Activated T-helper 17 cell treated with anti-CD3 and anti-CD28 coated beads, Interleukin-2, amount 50 U/mL, for 72 hours (primary cell): ENCODE results near the gene LUC7L2. TPM values are rescaled to one million over a fixed set of nuclear protein-coding genes. Genes with fewer than 3 reads are reported as not detected.
"Not testable (repeated sequence)": the region's sequence is repeated elsewhere in the genome, so short reads cannot be mapped to it uniquely, and the experiment has no call there.

ENCODE experiments used
- ATAC-seq: fragments of 150-1000 bp; cut with Tn5 transposase; replicated peaks from 2 replicates; pipeline ENCODE4 v1.10.0; 2021; ENCODE audit warnings: mild to moderate bottlenecking, moderate library complexity
- H3K27ac Mint-ChIP-seq: one replicate; pipeline ENCODE4 v1.8.0; 2022; ENCODE audit warnings: mixed read lengths
- H3K27me3 Mint-ChIP-seq: one replicate; pipeline ENCODE4 v1.8.0; 2022; ENCODE audit warnings: mixed read lengths
- H3K36me3 Mint-ChIP-seq: one replicate; pipeline ENCODE4 v1.8.0; 2022; ENCODE audit warnings: low read depth, mild to moderate bottlenecking, mixed read lengths
- H3K4me1 Mint-ChIP-seq: one replicate; pipeline ENCODE4 v1.8.0; 2022; ENCODE audit warnings: mixed read lengths
- H3K4me3 Mint-ChIP-seq: one replicate; pipeline ENCODE4 v1.8.0; 2022; ENCODE audit warnings: mild to moderate bottlenecking, mixed read lengths
- H3K9me3 Mint-ChIP-seq: one replicate; pipeline ENCODE4 v1.8.0; 2022; ENCODE audit warnings: mixed read lengths
- total RNA-seq, 2 donors: library from RNA; stranded (reverse); gene quantifications; one replicate each; pipeline ENCODE4 v1.2.3, GENCODE V29; 2022

Gene LUC7L2
- total RNA-seq, 2 donors from 2014 or later = 115 to 130 TPM

- peak overlapping the region; percentile 100 for H3K27ac Mint-ChIP-seq
- peak overlapping the region; percentile 93 for H3K4me3 Mint-ChIP-seq
- H3K27me3 Mint-ChIP-seq = peaks cover 4% of the 10 kb centered on the region
- H3K9me3 Mint-ChIP-seq = peaks cover 9% of the 10 kb centered on the region
- peaks cover 25% of the 10 kb centered on the region for H3K36me3 Mint-ChIP-seq
- no peak for ATAC-seq
- H3K4me1 Mint-ChIP-seq = peaks cover 22% of the 10 kb centered on the region
These were observed 19.0 kb upstream of the LUC7L2 start for GRCh38 chr7:139340808-139341057.

DNA sequence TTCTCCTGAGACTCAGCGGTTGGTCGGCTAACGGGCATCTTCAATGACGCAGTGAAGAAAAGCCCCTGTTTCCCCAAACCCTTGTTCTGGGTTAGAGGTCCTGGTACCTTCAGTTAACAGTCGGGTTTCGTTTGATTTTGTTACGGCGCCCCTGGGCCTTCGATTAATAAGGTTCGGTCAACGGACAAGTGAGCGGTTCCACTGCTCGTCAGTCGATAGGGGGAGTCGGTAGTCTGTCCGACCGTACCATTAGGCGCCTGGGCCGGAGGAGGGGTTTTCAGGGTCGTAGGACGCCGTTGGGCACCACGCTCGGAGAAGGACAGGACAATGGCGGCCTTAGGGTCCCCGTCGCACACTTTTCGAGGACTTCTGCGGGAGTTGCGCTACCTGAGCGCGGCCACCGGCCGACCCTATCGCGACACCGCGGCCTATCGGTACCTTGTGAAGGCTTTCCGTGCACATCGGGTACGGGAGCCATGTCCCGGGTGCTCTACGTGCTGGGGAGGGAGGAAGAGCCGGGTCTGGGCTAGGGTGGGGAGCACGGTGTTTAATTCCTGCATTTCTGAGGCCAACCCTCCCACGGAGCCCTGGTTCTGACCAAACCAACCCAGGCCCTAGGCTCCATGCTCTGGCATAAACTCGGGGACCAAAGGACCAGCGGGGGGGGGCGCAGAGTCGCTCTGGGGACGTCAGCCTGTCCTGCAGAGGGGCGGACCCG is 18.5 kb upstream of the LUC7L2 start, which contains the start of gene FMC1:
TSS of gene FMC1 (plus strand) at position 280 of the 718 bp plus-strand sequence. CDS start at position 328, 48 bp downstream.
- H3K36me3 Mint-ChIP-seq = peaks cover 28% of the 10 kb centered on the region
- H3K4me3 Mint-ChIP-seq = peak within 1 kb of the TSS; percentile 93
- ATAC-seq = peak; percentile 70
- H3K27ac Mint-ChIP-seq = peak within 1 kb of the TSS; percentile 100
- H3K27me3 Mint-ChIP-seq = peaks cover 4% of the 10 kb centered on the region
- H3K9me3 Mint-ChIP-seq = peaks cover 9% of the 10 kb centered on the region
- peaks cover 22% of the 10 kb centered on the region for H3K4me1 Mint-ChIP-seq

DNA sequence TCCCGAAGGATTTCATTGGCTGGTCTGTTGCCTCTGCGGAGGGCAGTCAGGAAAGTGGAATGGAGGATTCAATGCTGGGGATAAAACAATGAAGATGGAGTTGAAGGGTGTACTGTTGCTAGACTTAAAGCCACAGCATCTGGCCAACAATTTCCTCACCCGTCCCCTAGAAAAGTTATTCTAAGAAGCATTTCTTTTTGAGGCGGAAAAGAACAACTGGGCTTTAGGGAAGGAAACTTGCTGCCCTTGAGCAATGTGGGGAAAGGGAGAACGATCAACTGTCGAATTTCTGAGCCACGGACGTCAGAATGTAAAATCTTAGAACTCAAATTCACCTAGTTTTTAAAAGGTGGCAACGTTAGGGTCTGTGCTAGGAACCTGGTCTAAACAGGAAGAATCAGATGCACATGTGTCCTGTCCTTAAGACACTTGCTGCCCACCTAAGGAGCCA is 17.9 kb upstream of the LUC7L2 start:
- Mint-ChIP-seq H3K27me3 (peaks cover 4% of the 10 kb centered on the region), H3K4me1 (peaks cover 22% of the 10 kb centered on the region), H3K4me3 (peak overlapping the region; percentile 93), H3K27ac (peak overlapping the region; percentile 100), H3K9me3 (peaks cover 9% of the 10 kb centered on the region), H3K36me3 (peaks cover 34% of the 10 kb centered on the region)
- ATAC-seq = no peak

DNA sequence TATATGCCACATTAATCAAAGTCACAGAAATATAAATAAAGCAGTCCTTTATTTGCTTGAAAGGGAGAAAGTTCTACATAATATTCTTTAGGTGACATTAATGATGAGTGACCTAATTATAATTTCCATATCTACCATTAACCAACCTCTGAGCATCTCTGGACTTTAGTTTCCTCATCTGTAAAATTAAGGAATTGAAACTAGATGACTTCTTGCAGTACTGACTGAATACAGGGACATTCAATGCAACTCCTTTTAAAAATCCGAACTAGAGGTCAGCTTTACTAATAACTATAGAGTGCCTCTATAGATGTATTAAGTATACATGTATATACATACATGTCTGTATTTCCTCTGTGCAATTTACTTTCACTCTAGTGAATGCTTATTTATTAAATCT is 14.7 kb upstream of the LUC7L2 start:
- H3K9me3 Mint-ChIP-seq = peaks cover 5% of the 10 kb centered on the region

DNA sequence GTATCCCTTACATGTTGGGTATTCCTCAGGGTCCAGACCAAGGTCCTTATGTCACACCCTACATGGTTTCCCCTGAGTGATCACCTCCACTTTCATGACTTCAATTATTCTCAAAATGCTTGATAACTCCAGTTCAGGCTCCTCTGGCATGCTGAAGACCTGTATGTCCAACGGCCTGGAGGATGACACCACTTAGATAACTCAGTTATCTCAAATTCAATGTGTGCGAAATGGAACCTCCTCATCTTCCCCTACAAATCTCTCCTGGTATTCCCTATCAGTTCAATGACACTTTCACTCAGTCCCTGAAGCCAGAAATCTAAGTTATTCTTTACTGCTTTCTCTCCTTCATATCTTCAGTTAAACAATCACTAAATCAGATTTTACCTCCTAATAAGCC is 8.7 kb upstream of the LUC7L2 start:
- H3K27ac Mint-ChIP-seq = no peak overlapping the region
- ATAC-seq = no peak
- no peaks in the 10 kb centered on the region for H3K4me1 Mint-ChIP-seq
- no peaks in the 10 kb centered on the region for H3K9me3 Mint-ChIP-seq
- no peaks in the 10 kb centered on the region for H3K27me3 Mint-ChIP-seq
- peaks cover 48% of the 10 kb centered on the region for H3K36me3 Mint-ChIP-seq
- H3K4me3 Mint-ChIP-seq = no peak overlapping the region

More for the DNA sequence above, 14.7 kb upstream of the LUC7L2 start:
- ATAC-seq = no peak
- Mint-ChIP-seq H3K4me3 (no peak overlapping the region), H3K36me3 (peaks cover 50% of the 10 kb centered on the region), H3K4me1 (peaks cover 16% of the 10 kb centered on the region), H3K27ac (no peak overlapping the region), H3K27me3 (peaks cover 4% of the 10 kb centered on the region)

DNA sequence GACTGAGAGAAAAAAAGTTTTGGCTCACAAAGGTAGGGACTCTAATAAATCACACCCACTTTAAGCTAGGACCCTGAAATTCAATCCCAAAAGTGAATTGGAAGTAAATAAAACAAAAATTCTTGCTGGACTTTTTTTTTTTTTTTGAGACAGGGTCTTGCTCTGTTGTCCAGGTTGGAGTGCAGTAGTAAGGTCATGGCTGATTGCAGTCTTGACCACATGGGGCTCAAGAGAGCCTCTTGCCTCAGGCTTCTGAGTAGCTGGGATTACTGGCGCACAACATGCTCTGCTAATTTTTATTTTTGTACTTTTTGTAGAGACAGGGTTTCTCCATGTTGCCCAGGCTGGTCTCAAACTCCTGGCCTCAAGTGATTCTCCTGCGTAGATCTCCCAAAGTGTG is 5.0 kb upstream of the LUC7L2 start:
- H3K27ac Mint-ChIP-seq = no peak overlapping the region
- no peak overlapping the region for H3K4me3 Mint-ChIP-seq
- H3K27me3 Mint-ChIP-seq = no peaks in the 10 kb centered on the region
- no peaks in the 10 kb centered on the region for H3K9me3 Mint-ChIP-seq
- no peaks in the 10 kb centered on the region for H3K4me1 Mint-ChIP-seq
- peaks cover 33% of the 10 kb centered on the region for H3K36me3 Mint-ChIP-seq
- ATAC-seq = no peak

DNA sequence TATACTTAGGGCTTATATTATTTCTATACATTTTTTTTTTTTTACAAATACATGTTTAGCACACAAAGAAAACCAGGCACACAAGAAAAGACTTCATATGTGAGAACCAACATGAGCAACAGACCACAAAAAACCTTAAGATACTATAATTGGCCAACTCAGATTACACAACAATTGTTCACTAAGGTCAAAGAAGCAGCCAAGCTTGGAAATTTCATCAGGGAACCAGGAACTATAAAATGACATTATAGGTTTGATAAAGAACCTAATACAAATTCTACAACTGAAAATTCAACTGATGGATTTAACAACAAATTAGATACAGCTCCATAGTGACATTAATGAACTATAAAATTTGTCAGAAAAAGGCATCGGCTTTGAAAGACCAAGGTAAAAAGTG is 4.4 kb upstream of the LUC7L2 start:
- Mint-ChIP-seq H3K27ac (no peak overlapping the region), H3K27me3 (no peaks in the 10 kb centered on the region)

DNA sequence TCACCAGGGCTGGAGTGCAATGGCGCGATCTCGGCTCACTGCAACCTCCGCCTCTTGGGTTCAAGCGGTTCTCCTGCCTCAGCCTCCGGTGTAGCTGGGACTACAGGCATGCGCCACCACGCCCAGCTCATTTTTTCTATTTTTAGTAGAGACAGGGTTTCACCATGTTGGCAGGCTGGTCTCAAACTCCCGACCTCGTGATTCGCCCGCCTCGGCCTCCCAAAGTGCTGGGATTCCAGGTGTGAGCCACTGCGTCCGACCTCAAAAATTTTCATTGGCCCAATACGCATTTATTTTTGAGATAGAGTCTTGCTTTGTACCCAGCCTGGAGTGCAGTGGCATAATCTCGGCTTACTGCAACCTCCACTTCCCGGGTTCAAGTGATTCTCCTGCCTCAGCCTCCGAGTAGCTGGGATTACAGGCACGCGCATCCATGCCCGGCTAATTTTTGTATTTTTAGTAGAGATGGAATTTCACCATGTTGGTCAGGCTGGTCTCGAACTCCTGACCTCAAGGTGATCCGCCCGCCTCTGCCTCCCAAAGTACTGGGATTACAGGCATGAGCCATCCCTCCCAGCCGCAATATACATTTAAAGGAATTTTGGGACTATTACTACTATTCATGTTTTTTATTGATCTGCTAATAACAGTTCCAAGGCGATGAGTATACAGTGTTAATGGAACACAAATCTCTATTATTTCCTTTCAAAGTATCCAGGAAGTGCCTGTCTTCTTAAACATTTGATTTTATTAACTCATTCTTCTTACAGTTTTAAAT is 1.8 kb upstream of the LUC7L2 start:
- Mint-ChIP-seq H3K36me3 (peaks cover 43% of the 10 kb centered on the region), H3K4me3 (peak overlapping the region; percentile 99), H3K27ac (peak overlapping the region; percentile 100)
- H3K4me1 Mint-ChIP-seq, H3K9me3 Mint-ChIP-seq, H3K27me3 Mint-ChIP-seq, ATAC-seq: not testable (repeated sequence)

More for the DNA sequence above, 4.4 kb upstream of the LUC7L2 start:
- H3K9me3 Mint-ChIP-seq = no peaks in the 10 kb centered on the region
- ATAC-seq = no peak
- H3K36me3 Mint-ChIP-seq = peaks cover 33% of the 10 kb centered on the region
- H3K4me3 Mint-ChIP-seq = no peak overlapping the region
- no peaks in the 10 kb centered on the region for H3K4me1 Mint-ChIP-seq

GRCh38 chr7:139358541-139359365 is 941 bp upstream of the LUC7L2 start:
- Mint-ChIP-seq H3K4me3 (peak overlapping the region; percentile 99), H3K27ac (peak overlapping the region; percentile 100), H3K27me3 (no peaks in the 10 kb centered on the region), H3K36me3 (peaks cover 51% of the 10 kb centered on the region), H3K9me3 (no peaks in the 10 kb centered on the region), H3K4me1 (peaks cover 11% of the 10 kb centered on the region)
- peak; percentile 5 for ATAC-seq

DNA sequence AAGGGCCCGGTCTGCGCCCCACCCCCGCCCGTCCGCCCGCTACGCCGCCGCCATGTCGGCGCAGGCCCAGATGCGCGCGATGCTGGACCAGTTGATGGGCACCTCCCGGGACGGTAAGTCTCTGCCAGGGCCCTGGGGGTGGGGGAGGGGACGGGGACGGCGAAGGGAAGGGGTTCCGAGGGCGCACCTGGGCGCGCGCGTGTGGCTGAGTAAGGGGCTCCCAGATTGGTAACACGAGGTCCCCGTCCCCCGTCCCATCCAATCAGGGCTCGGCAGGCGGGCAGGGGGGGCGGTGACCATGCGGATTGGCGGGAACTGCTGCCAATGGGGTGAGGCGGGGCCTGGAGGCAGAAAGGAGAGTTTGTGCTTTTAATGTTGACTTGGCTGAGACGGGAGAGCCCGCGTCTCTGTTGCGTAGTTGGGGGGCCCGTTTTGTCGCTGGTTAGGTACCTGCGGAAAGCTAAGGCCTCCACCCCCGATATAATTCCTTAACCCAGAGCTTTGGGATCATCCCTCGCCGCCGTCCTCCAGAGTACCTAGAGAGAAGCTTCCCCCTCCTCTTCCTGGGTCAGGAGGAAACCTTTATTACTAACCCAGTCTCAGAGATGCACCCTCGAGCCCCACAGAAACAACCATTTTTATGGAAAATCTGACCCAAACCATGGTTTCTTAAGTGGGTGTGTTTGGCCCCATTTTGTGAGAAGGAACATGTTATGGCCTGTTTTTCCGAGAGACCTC is 685 bp downstream of the LUC7L2 start:
- H3K4me1 Mint-ChIP-seq = peaks cover 16% of the 10 kb centered on the region
- H3K36me3 Mint-ChIP-seq = peaks cover 68% of the 10 kb centered on the region
- H3K27me3 Mint-ChIP-seq = no peaks in the 10 kb centered on the region

GRCh38 chr7:139360948-139361307 is 1.2 kb downstream of the LUC7L2 start:
- no peak for ATAC-seq
- Mint-ChIP-seq H3K4me1 (peaks cover 21% of the 10 kb centered on the region), H3K4me3 (peak overlapping the region; percentile 99), H3K27ac (peak overlapping the region; percentile 100), H3K27me3 (no peaks in the 10 kb centered on the region), H3K36me3 (peaks cover 73% of the 10 kb centered on the region), H3K9me3 (no peaks in the 10 kb centered on the region)

More for the DNA sequence above, 685 bp downstream of the LUC7L2 start:
- ATAC-seq = peak; percentile 84
- H3K27ac Mint-ChIP-seq = peak overlapping the region; percentile 100
- peak overlapping the region; percentile 99 for H3K4me3 Mint-ChIP-seq
- H3K9me3 Mint-ChIP-seq = no peaks in the 10 kb centered on the region

DNA sequence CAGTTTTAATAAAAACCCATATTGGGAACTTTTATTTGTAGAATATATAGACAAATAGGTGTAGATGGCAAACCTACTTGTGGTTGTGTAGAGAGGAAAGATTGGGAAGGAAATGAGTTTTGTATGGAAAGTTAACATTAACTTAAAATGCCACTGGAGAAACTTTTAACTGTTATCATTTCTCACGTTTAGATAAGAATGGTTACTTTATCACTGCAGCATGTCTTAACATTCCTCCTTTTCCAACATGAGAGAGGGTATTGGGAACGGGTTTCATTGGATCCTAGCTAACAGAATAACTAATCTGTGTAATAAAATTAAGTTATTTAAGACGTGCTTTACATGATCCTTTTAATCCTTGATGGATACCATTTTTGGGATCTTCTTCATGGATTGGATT is 1.8 kb downstream of the LUC7L2 start:
- no peaks in the 10 kb centered on the region for H3K27me3 Mint-ChIP-seq
- H3K4me1 Mint-ChIP-seq = peaks cover 21% of the 10 kb centered on the region
- peaks cover 79% of the 10 kb centered on the region for H3K36me3 Mint-ChIP-seq
- no peaks in the 10 kb centered on the region for H3K9me3 Mint-ChIP-seq
- H3K4me3 Mint-ChIP-seq = peak overlapping the region; percentile 99
- peak overlapping the region; percentile 100 for H3K27ac Mint-ChIP-seq
- ATAC-seq = no peak

DNA sequence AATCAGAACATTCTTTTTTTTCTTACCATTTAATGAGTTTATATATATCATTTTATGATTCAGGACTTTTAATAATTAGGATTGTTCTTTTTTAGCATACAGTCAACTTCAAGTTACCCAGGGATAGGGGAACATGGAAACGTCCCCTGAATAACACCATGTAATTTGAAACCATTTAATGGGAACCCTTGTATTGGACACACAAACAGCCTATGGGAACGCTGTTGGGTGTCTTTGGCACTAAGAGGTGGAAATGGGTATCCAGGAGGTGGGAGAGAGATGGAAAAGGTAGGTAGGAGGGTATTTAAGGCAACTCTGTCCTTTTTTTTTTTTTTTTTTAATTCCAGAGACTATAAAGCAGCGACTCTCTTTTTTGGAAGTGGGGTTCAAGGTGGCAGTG is 2.6 kb downstream of the LUC7L2 start:
- H3K9me3 Mint-ChIP-seq = no peaks in the 10 kb centered on the region
- H3K4me1 Mint-ChIP-seq = peaks cover 21% of the 10 kb centered on the region
- ATAC-seq = no peak
- peaks cover 83% of the 10 kb centered on the region for H3K36me3 Mint-ChIP-seq
- H3K27ac Mint-ChIP-seq = peak overlapping the region; percentile 100
- H3K27me3 Mint-ChIP-seq = no peaks in the 10 kb centered on the region
- peak overlapping the region; percentile 99 for H3K4me3 Mint-ChIP-seq

GRCh38 chr7:139362981-139363380 is 3.3 kb downstream of the LUC7L2 start:
- H3K36me3 Mint-ChIP-seq = peaks cover 90% of the 10 kb centered on the region
- H3K27ac Mint-ChIP-seq = peak overlapping the region; percentile 100
- no peaks in the 10 kb centered on the region for H3K9me3 Mint-ChIP-seq
- no peak for ATAC-seq
- no peaks in the 10 kb centered on the region for H3K27me3 Mint-ChIP-seq
- peaks cover 26% of the 10 kb centered on the region for H3K4me1 Mint-ChIP-seq
- peak overlapping the region; percentile 99 for H3K4me3 Mint-ChIP-seq
